DOHH2 (cell line): ENCODE measurements around the gene MAGEB2.

ENCODE experiments used
- EZH2phosphoT487 ChIP-seq: fragments of 200-600 bp; sonication (generic); IDR thresholded peaks from 2 replicates; pipeline ENCODE4 v1.6.1; 2017; ENCODE audit warnings: borderline replicate concordance, mild to moderate bottlenecking, antibody characterized with exemption, low read length, moderate library complexity, mixed read lengths
- TF ChIP-seq, protein P1 (sequence below): fragments of 200-600 bp; sonication (generic); IDR thresholded peaks from one replicate; pipeline ENCODE4 v1.5.1; 2014; ENCODE audit warnings: antibody characterized with exemption, mild to moderate bottlenecking, low read depth, low read length; ENCODE audit not compliant: poor library complexity, severe bottlenecking

DNA sequence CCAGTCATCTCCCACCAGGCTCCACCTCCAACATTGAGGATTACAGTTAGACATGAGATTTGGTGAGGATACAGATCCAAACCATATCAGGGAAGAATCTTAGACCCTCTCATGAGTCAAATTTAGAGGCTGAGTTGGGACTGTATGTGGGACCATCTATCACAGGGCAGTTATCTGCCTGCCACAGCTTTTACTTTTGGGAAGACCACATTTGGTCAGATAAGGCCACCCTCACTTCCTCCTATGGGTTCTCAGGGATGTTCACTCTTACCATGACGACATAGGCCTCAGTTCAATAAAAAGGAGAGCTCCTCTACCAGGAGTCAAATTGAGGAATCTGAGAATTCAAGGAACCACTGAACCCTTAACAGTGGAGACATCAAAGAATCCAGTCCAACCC, 2.1 kb downstream of the MAGEB2 start:
- TF ChIP-seq, protein P1, sequence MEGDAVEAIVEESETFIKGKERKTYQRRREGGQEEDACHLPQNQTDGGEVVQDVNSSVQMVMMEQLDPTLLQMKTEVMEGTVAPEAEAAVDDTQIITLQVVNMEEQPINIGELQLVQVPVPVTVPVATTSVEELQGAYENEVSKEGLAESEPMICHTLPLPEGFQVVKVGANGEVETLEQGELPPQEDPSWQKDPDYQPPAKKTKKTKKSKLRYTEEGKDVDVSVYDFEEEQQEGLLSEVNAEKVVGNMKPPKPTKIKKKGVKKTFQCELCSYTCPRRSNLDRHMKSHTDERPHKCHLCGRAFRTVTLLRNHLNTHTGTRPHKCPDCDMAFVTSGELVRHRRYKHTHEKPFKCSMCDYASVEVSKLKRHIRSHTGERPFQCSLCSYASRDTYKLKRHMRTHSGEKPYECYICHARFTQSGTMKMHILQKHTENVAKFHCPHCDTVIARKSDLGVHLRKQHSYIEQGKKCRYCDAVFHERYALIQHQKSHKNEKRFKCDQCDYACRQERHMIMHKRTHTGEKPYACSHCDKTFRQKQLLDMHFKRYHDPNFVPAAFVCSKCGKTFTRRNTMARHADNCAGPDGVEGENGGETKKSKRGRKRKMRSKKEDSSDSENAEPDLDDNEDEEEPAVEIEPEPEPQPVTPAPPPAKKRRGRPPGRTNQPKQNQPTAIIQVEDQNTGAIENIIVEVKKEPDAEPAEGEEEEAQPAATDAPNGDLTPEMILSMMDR: no peak
- no peak for TF ChIP-seq EZH2phosphoT487
